ENCODE data around the gene HEATR9.

- no peak for TF ChIP-seq CTCF (IDR thresholded peaks at IDR 0.05; ENCODE audit: borderline replicate concordance, extremely low read depth, low read length, poor library complexity, severe bottlenecking)
- no peak for TF ChIP-seq EZH2 (IDR thresholded peaks at IDR 0.05; ENCODE audit: borderline replicate concordance, low read depth, low read length, severe bottlenecking)
These were observed 27.6 kb downstream of the HEATR9 start for GRCh38 chr17:35841101-35841500.

Data from DND-41 (cell line).